Measurements from ENCODE around the gene ZNF74.
"Not testable (repeated sequence)": the region's sequence is repeated elsewhere in the genome, so short reads cannot be mapped to it uniquely, and the experiment has no call there.

The ZNF74 gene

DNA sequence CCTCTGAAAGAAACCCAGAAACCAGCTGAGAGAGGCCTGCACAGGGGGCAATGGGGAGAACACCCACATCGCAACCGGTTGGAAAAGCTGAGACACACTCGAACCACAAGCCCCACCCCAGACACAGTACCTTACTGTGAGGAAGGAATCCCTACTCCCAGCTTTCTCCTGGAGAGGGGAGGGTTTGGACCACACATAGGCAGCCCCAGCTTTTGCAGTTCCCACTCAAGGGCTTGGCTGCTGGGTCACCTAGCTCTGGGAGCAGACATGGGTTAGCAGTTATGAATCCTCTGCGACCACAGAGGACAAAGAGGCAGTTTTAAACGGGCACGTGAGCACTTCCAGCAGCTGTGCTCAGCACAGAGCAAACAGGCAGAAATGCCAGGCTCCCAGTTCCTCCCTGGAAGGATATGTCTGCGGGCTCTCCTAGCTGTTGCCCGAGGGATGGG, 21.5 kb upstream of the ZNF74 start:
- DNase-seq; in situ Hi-C loops (cut with HindIII; ENCODE audit: low pct_ligation_motif_present, low pct_unique_long_range_greater_than_20kb, low sequenced_read_pairs): not testable (repeated sequence)

DNA sequence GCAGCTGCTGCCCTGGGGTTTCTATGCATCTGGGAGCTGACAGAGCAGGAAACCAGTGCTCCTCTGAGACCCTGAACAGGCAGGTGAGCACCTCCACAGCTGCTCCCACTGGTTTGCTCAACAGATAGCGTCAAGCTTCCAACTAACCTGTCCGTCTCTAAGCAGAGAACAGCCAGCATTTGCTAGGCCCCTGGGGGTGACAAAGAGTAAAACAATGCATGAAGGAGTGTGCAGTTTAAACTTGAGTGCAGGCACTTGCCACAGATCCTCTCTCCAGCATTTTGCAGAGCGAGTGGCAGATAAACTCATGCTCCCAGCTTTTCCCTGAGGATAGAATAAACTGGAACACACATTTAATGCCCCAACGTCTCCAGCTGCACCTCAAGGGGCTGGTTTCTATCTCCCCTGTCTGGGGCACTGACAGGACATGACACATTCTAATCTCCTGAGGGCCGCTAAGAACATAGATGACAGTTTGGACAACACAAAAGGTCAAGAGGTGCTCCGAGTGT, 20.7 kb upstream of the ZNF74 start:
- DNase-seq; in situ Hi-C loops (cut with HindIII; ENCODE audit: low pct_ligation_motif_present, low pct_unique_long_range_greater_than_20kb, low sequenced_read_pairs): not testable (repeated sequence)

DNA sequence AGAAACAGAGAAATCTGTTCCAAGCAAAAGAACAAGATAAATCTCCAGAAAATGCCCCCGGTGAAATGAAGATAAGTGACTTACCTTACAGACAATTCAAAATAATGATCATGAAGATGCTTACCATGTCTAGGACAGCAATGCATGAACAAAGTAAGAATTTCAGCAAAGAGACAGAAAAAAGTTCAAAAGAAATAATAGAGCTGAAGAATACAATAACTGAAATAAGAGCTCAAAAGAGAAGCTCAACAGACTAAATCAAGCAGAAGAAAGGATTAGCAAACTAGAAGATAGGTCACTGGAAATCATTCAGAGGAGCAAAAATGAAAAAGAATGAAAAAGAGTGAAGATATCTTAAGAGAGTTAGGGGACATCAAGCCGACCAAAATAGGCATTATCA, 19.8 kb upstream of the ZNF74 start:
- in situ Hi-C loops (cut with HindIII; ENCODE audit: low pct_ligation_motif_present, low pct_unique_long_range_greater_than_20kb, low sequenced_read_pairs); DNase-seq: not testable (repeated sequence)

DNA sequence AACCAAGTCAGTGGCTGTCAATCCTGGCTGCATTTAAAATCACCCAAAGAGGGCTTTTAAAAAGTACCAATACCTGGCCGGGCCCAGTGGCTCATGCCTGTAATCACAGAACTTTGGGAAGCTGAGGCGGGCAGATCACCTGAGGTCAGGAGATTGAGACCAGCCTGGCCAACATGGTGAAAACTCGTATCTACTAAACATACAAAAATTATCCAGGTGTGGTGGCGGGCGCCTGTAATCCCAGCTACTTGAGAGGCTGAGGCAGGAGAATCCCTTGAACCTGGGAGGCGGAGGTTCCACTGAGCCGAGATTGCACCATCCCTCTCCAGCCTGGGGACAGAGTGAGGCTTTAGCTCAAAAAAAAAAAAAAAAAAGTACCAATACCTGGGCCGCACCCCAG, 17.7 kb upstream of the ZNF74 start:
- DNase-seq; in situ Hi-C loops (cut with HindIII; ENCODE audit: low pct_ligation_motif_present, low pct_unique_long_range_greater_than_20kb, low sequenced_read_pairs): not testable (repeated sequence)

DNA sequence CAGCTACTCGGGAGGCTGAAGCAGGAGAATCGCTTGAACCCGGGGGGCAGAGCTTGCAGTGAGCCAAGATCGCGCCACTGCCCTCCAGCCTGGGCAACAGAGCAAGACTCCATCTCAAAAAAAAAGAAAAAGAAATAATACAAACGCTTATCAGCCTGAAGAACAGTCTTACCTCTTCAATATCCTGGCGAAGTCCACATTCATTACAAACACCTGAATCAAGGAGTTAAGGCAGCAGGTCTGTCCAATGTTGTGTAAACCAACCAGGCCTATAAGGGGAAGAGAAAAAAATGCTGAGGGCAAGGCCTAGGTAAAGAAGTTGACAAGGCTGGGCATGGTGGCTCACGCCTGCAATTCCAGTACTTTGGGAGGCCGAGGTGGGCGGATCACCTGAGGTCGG, 17.0 kb upstream of the ZNF74 start:
- DNase-seq; in situ Hi-C loops (cut with HindIII; ENCODE audit: low pct_ligation_motif_present, low pct_unique_long_range_greater_than_20kb, low sequenced_read_pairs): not testable (repeated sequence)

DNA sequence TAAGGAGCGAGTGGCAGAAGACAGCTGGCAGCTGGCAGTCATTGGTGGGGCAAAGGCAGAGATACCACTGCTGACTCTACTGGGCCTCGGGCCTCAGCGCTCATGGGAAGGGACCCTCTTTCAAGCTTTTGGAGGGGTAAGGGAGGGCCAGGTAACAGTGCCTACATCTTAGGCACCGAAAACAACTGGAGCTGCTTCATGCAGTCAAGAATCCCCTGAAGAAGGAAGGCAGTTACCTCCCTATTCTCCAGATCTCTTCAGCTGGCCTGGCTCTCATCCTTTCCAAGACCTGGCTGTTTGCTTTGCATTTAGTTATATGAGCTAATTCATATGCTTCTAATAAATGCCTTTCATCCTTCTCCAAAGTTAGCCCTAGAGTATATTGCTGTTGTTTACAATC, 15.8 kb upstream of the ZNF74 start:
- in situ Hi-C loops (cut with HindIII; ENCODE audit: low pct_ligation_motif_present, low pct_unique_long_range_greater_than_20kb, low sequenced_read_pairs), result no loop called here
- no peak for DNase-seq

DNA sequence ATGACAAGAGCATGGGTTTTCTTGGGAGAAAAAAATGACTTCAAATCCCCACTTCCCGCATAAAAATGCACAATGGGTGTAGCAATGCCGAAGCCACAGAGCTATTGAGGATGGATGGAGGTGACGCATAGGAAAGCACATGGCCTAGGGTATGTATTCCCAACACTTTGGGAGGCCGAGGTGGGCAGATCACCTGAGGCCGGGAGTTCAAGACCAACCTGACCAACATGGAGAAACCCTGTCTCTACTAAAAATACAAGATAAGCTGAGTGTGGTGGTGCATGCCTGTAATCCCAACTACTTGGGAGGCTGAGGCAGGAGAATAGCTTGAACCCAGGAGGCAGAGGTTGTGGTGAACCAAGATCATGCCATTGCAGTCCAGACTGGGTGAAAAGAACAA, 15.3 kb upstream of the ZNF74 start:
- DNase-seq; in situ Hi-C loops (cut with HindIII; ENCODE audit: low pct_ligation_motif_present, low pct_unique_long_range_greater_than_20kb, low sequenced_read_pairs): not testable (repeated sequence)

DNA sequence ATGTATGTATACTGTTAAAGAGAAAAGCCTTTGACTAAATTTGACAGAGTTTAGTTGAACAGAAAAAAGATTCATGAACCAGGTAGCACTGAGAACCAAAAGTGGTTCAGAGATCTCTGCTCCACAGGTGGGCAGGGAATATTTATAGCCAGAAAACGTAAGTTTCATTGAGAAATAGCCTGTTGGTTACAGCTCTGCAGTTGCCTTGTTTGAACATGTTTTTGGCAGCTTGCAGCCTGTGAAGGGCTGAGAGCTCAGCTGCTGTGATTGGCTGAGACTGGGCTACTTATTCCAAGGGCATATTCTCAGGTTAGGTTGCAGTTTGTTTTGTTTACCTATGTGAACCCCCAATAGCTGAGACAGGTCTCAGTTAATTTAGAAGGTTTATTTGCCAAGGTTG, 13.5 kb upstream of the ZNF74 start:
- no peak for DNase-seq
- in situ Hi-C loops (cut with HindIII; ENCODE audit: low pct_ligation_motif_present, low pct_unique_long_range_greater_than_20kb, low sequenced_read_pairs), result no loop called here

DNA sequence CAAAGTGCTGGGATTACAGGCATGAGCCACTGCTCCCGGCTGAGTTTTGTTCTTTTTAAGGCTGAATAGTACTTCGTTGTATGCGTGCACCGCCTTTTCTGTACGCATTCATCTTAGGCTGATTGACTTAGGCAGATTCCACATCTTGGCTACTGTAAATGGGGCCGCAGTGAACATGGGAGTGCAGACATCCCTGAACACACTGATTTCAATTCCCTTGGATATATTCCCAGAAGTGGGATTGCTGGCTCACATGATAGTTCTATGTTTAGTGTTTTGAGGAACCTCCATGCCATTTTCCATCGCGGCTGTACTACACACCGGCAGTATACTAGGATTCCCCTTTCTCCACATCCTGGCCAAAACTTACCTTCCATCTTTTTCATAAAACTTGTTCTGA, 10.4 kb upstream of the ZNF74 start:
- no peak for DNase-seq
- in situ Hi-C loops (cut with HindIII; ENCODE audit: low pct_ligation_motif_present, low pct_unique_long_range_greater_than_20kb, low sequenced_read_pairs), result no loop called here

DNA sequence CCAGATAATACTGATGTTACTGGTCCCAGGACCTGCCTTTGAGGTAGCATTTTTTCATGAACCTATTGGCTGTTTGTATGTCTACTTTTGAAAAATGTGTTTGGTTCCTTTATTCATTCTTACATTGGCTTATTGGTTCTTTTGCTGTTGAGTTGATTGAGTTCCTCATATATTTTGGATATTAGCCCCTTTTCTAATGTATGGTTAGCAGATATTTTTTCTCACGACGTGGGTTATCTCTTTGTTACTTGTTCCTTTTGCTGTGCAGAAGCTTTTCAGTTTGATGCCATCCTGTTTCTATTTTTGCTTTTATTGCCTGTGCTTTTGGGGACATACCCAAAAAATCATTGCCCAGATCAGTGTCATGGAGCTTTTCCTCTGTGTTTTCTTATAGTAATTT, 9.8 kb upstream of the ZNF74 start:
- in situ Hi-C loops (cut with HindIII; ENCODE audit: low pct_ligation_motif_present, low pct_unique_long_range_greater_than_20kb, low sequenced_read_pairs), result no loop called here
- DNase-seq, result no peak

DNA sequence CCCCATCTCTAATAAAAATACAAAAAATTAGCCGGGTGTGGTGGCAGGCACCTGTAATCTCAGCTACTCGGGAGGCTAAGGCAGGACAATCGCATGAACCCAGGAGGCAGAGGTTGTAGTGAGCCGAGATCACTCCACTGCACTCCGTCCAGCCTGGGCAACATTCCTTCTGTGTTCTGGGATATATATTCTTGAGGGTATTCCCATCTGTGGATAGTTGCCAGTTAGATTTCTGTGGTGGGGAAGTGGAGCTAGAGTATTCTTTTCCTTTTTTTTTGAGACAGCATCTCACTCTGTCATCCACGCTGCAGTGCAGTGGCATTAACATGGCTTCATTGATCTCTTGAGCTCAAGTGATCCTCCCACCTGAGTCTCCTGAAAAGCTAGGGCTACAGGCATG, 9.1 kb upstream of the ZNF74 start:
- in situ Hi-C loops (cut with HindIII; ENCODE audit: low pct_ligation_motif_present, low pct_unique_long_range_greater_than_20kb, low sequenced_read_pairs), result no loop called here
- no peak for DNase-seq

DNA sequence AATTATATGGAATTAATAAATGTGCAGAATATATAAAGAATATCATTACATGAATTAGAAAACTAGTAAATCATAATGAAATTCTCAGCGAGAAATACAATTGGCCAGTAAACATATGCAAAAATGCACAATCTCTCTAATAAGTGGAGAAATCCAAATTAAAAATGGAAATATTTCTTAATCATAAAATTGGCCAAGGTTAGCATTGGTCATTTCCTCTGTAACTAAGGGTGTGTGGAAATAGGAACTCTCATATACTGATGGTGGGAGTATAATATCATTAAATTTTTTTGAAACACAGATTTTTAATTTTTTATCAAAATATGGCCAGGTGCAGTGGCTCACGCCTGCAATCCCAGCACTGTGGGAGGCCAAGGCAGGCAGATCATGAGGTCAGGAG, 7.6 kb upstream of the ZNF74 start:
- in situ Hi-C loops (cut with HindIII; ENCODE audit: low pct_ligation_motif_present, low pct_unique_long_range_greater_than_20kb, low sequenced_read_pairs), result no loop called here
- DNase-seq, result no peak

DNA sequence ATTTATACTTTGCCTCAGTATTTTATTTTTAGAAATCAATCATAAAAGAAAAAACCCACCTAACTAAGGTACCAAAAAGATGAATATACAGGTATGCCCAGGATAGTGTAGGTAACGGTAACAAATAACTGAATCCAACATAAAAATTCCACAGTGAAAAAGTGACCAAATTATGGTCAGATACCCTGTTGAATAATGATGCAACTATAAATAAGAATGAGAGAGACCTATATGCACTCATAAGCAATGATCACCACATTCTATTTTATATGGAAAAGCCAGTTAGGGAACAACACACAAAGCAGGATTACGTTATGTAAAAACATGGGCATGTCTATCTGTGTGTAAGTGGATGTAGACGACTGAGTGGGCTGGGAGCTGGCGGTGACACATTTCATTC, 7.0 kb upstream of the ZNF74 start:
- in situ Hi-C loops (cut with HindIII; ENCODE audit: low pct_ligation_motif_present, low pct_unique_long_range_greater_than_20kb, low sequenced_read_pairs), result no loop called here
- DNase-seq, result no peak

DNA sequence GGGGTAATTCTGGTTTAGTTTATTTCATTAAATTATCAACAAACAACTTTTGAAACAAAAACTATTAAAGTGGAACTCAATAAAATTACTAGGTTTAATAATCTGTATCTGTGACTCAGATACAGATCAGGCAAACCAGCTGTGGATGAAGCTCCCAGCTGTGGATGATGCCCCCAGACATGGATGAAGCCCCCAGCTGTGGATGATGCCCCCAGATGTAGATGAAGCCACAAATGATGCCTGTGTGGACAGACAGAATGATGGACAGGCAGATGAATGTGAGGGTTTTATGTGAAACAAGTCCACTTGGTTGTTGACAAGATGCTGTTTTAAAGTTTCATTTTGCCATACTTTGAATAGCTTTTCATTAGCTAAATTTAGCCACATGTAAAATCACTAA, 5.8 kb upstream of the ZNF74 start:
- in situ Hi-C loops (cut with HindIII; ENCODE audit: low pct_ligation_motif_present, low pct_unique_long_range_greater_than_20kb, low sequenced_read_pairs), result no loop called here
- no peak for DNase-seq

DNA sequence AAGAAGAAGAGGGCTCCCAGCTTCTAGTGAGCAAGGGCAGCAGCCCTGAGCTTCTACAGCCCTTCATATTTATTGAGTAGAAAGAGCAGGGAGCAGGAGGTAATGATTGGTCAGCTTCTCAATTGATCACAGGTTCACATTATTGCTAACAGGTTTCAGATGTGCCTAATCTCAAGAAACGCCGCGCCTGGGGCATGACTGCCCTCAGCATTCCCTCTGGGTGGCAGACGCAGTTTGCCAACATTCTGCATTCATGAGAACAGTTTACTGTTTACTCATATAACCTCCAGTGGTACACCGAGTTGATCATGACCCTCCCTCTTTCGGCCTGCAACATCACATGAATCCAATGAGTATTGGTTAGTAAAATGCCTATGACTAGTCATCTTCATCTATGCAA, 4.7 kb upstream of the ZNF74 start:
- DNase-seq, result no peak
- in situ Hi-C loops (cut with HindIII; ENCODE audit: low pct_ligation_motif_present, low pct_unique_long_range_greater_than_20kb, low sequenced_read_pairs), result no loop called here

DNA sequence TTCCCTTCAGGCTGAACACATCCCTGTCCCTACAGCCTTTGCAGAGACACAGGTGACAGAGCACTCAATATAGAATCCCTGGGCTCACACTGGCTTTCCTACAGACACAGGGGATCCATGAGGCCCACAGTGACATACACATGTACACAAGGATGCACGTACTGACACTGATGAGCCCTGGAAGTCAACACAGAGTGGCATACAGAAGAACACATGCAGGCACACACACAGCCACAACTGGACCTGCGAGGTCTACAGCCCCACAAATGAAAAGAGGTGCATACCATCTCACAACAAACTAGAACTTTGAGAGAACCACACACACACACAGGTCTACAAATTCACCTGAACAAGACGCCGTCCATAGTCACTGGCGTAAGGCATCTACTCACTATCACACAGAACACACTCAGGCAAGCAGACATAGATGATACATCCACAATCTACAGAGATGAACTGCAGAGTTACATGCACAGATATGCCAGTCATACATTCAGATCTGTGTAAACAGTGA, 3.5 kb upstream of the ZNF74 start:
- in situ Hi-C loops (cut with HindIII; ENCODE audit: low pct_ligation_motif_present, low pct_unique_long_range_greater_than_20kb, low sequenced_read_pairs), result no loop called here
- DNase-seq, result no peak

DNA sequence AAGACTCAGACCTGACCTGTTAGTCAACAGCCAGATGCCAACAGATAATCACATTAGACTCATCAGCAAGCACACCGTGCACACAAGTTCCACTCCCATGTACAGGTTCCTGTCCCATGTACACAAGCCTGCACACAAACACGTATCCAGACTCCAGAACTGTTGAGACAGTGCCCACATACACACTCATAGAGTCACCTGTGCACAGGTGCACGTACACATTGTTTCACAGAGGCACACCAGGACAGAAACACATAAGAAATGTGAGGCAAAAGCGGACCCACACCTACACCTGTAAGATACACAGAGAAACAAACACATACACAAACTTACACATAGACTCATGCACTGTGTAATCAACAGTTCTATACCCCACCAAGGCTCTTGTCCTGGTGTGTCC, 2.7 kb upstream of the ZNF74 start:
- in situ Hi-C loops (cut with HindIII; ENCODE audit: low pct_ligation_motif_present, low pct_unique_long_range_greater_than_20kb, low sequenced_read_pairs), result no loop called here
- no peak for DNase-seq

DNA sequence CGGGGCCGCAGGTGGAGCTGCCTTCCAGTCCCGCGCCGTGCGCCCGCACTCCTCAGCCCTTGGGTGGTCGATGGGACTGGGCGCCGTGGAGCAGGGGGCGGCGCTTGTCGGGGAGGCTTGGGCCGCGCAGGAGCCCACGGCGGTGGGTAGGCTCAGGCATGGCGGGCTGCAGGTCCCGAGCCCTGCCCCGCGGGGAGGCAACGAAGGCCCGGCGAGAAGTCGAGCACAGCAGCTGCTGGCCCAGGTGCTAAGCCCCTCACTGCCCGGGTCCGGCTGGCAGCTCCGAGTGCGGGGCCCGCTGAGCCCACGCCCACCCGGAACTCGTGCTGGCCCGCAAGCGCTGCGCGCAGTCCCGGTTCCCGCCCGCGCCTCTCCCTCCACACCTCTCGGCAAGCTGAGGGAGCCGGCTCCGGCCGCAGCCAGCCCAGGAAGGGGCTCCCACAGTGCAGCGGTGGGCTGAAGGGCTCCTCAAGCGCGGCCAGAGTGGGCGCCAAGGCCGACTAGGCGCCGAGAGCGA, 1.5 kb upstream of the ZNF74 start:
- in situ Hi-C loops (cut with HindIII; ENCODE audit: low pct_ligation_motif_present, low pct_unique_long_range_greater_than_20kb, low sequenced_read_pairs); DNase-seq: not testable (repeated sequence)

DNA sequence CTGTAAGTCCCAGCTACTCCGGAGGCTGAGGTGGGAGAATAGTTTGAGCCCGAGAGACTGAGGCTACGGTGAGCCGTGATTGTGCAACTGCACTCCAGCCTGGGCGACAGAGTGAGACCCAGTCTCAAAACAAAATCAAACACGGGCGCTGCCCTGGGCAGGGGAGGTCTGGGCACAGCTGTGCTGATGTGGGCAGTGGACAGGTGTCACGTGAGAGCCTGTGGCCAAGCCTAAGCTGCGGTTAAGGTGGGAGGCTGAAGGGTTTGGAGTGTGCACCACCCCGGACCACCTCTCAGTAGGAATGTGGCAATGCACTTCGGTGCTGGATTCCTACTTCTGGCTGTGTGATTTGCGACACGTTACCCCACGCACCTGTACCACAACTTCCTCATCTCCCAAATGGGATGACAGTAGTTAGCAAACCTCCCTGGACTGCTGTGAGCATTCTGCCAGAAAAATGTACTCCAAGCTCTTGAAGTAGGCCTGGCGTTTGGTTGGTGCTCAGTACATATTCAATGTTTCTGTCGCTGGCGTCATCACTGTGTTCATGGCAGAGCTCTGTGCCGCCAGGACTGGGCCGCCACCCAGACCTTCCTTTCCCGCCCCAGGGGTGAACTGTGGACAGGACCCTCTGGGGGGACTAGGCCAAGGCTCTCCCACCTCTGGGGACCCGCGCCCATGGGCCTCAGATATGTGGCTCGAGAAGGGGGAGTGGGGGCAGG, 807 bp upstream of the ZNF74 start:
- in situ Hi-C loops (cut with HindIII; ENCODE audit: low pct_ligation_motif_present, low pct_unique_long_range_greater_than_20kb, low sequenced_read_pairs), result no loop called here
- no peak for DNase-seq
